HepG2 (cell line): ENCODE measurements around the gene SAXO2. TPM values are rescaled to one million over a fixed set of nuclear protein-coding genes. Genes with fewer than 3 reads are reported as not detected.
A peak's percentile ranks its signal among the peaks of the same experiment; 100 is the strongest.

Experiments
- FOXJ3 ChIP-seq: sonication (generic); formaldehyde crosslinking; IDR thresholded peaks from 2 replicates; pipeline ENCODE4 v1.4.0; 2020; ENCODE audit warnings: missing genetic modification reagents, mild to moderate bottlenecking, borderline replicate concordance
- GATAD1 ChIP-seq: IDR thresholded peaks from 2 replicates; pipeline ENCODE4 v1.6.1; 2016; ENCODE audit warnings: missing genetic modification reagents, missing compliant biosample characterization
- HNRNPLL ChIP-seq: fragments of 200-400 bp; formaldehyde crosslinking; IDR thresholded peaks from 2 replicates; pipeline ENCODE4 v1.6.1; 2017; ENCODE audit warnings: mild to moderate bottlenecking, low read depth, low read length; ENCODE audit not compliant: poor library complexity, severe bottlenecking
- KDM2A ChIP-seq: sonication (generic); formaldehyde crosslinking; IDR thresholded peaks from 2 replicates; pipeline ENCODE4 v1.4.0; 2020; ENCODE audit warnings: low read depth, missing genetic modification reagents, borderline replicate concordance
- KDM5A ChIP-seq: fragments of 200-600 bp; sonication (generic); IDR thresholded peaks from 2 replicates; pipeline ENCODE4 v1.7.0; 2018; ENCODE audit warnings: antibody characterized with exemption, mild to moderate bottlenecking, low read length, borderline replicate concordance
- MEF2D ChIP-seq: sonication (generic); formaldehyde crosslinking; IDR thresholded peaks from 2 replicates; pipeline ENCODE4 v1.5.1; 2020; ENCODE audit warnings: mild to moderate bottlenecking, missing genetic modification reagents
- MYC ChIP-seq: sonication (generic); formaldehyde crosslinking; IDR thresholded peaks from 2 replicates; pipeline ENCODE4 v1.9.0; 2021; ENCODE audit warnings: missing genetic modification reagents, borderline replicate concordance
- NR2C2 ChIP-seq: sonication (generic); formaldehyde crosslinking; IDR thresholded peaks from 2 replicates; pipeline ENCODE4 v1.4.0; 2020; ENCODE audit warnings: missing genetic modification reagents, mild to moderate bottlenecking, moderate library complexity, borderline replicate concordance
- POGZ ChIP-seq: sonication (generic); formaldehyde crosslinking; IDR thresholded peaks from 2 replicates; pipeline ENCODE4 v1.4.0; 2020; ENCODE audit warnings: mild to moderate bottlenecking, missing genetic modification reagents
- RFX1 ChIP-seq: fragments of 450-650 bp; IDR thresholded peaks from 2 replicates; pipeline ENCODE4 v1.6.1; 2017
- TOE1 ChIP-seq: sonication (generic); formaldehyde crosslinking; IDR thresholded peaks from 2 replicates; pipeline ENCODE4 v1.4.0; 2020; ENCODE audit warnings: mild to moderate bottlenecking, missing genetic modification reagents
- TSC22D2 ChIP-seq: sonication (generic); formaldehyde crosslinking; IDR thresholded peaks from 2 replicates; pipeline ENCODE4 v1.5.1; 2020; ENCODE audit warnings: missing genetic modification reagents, mild to moderate bottlenecking, borderline replicate concordance
- U2AF2 ChIP-seq: fragments of 200-400 bp; formaldehyde crosslinking; IDR thresholded peaks from 2 replicates; pipeline ENCODE4 v1.6.1; 2017; ENCODE audit warnings: low read depth, mild to moderate bottlenecking, low read length
- ZNF547 ChIP-seq: sonication (generic); formaldehyde crosslinking; IDR thresholded peaks from 2 replicates; pipeline ENCODE4 v1.5.1; 2020; ENCODE audit warnings: mild to moderate bottlenecking, missing genetic modification reagents
- ZNF768 ChIP-seq: sonication (generic); formaldehyde crosslinking; IDR thresholded peaks from 2 replicates; pipeline ENCODE4 v1.4.0; 2020; ENCODE audit warnings: missing genetic modification reagents
- polyA plus RNA-seq, 8 experiments: library from polyadenylated mRNA; depleted of rRNA in 3 of 8; stranded (reverse) in 7 of 8; unstranded in 1 of 8; fragments of >200 nt; fragmentation: Illumina TruSeq in 4 of 8; extraction: Trizol in 4 of 8; gene quantifications; 2 replicates each; pipeline versions ENCODE4 v1.2.1 to v1.2.3, GENCODE V29; 2011 to 2016; ENCODE audit warnings: low read depth in 4 of 8, missing spikeins in 1 of 8, mixed read lengths in 1 of 8; ENCODE audit not compliant: insufficient read depth in 1 of 8
- total RNA-seq, 5 experiments: library from RNA; depleted of rRNA; stranded (reverse); fragments of >200 nt; fragmentation: Illumina TruSeq; extraction: Trizol; gene quantifications; 2 replicates each; pipeline ENCODE4 v1.2.3, GENCODE V29; 2016; ENCODE audit warnings: low read depth in 1 of 5
- TF ChIP-seq, protein P1 (sequence below): sonication (generic); formaldehyde crosslinking; IDR thresholded peaks from 2 replicates; pipeline ENCODE4 v1.5.1; 2020; ENCODE audit warnings: mild to moderate bottlenecking, moderate library complexity, missing genetic modification reagents
- TF ChIP-seq, protein P2 (sequence below): sonication (generic); formaldehyde crosslinking; IDR thresholded peaks from one replicate; pipeline ENCODE4 v1.5.1; 2020; ENCODE audit warnings: mild to moderate bottlenecking, missing genetic modification reagents; ENCODE audit errors: not compliant biosample characterization

SAXO2 gene
- total and polyA plus RNA-seq, 2 of the 13 experiments (the other 11 are each of a cell fraction or from before 2014, with no cell fraction given) = 0.01 to 1.5 TPM

- TF ChIP-seq MYC (CRISPR knock-in tag) (peak; percentile 59; the same call in 1 of the 2 replicates), NR2C2 (CRISPR knock-in tag) (peak; percentile 99), MEF2D (CRISPR knock-in tag) (0 out of 2 replicates have a peak, but pooled peaks have one; percentile 61), GATAD1 (CRISPR knock-in tag) (peak; percentile 67), TSC22D2 (CRISPR knock-in tag) (no peak), TOE1 (CRISPR knock-in tag) (peak; percentile 52; the same call in 1 of the 2 replicates), FOXJ3 (CRISPR knock-in tag) (no peak; the same call in 1 of the 2 replicates), ZNF547 (CRISPR knock-in tag) (0 out of 2 replicates have a peak, but pooled peaks have one; percentile 24), RFX1 (peak; percentile 86), HNRNPLL (peak; percentile 62), KDM2A (CRISPR knock-in tag) (peak; percentile 67; the same call in 1 of the 2 replicates), ZNF768 (CRISPR knock-in tag) (peak; percentile 55; the same call in 1 of the 2 replicates), KDM5A (peak; percentile 20; the same call in 1 of the 2 replicates), U2AF2 (peak; percentile 90; the same call in 1 of the 2 replicates), POGZ (CRISPR knock-in tag) (0 out of 2 replicates have a peak, but pooled peaks have one; percentile 28)
- TF ChIP-seq, protein P1, sequence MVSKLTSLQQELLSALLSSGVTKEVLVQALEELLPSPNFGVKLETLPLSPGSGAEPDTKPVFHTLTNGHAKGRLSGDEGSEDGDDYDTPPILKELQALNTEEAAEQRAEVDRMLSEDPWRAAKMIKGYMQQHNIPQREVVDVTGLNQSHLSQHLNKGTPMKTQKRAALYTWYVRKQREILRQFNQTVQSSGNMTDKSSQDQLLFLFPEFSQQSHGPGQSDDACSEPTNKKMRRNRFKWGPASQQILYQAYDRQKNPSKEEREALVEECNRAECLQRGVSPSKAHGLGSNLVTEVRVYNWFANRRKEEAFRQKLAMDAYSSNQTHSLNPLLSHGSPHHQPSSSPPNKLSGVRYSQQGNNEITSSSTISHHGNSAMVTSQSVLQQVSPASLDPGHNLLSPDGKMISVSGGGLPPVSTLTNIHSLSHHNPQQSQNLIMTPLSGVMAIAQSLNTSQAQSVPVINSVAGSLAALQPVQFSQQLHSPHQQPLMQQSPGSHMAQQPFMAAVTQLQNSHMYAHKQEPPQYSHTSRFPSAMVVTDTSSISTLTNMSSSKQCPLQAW (CRISPR knock-in tag) = no peak
- TF ChIP-seq, protein P2, sequence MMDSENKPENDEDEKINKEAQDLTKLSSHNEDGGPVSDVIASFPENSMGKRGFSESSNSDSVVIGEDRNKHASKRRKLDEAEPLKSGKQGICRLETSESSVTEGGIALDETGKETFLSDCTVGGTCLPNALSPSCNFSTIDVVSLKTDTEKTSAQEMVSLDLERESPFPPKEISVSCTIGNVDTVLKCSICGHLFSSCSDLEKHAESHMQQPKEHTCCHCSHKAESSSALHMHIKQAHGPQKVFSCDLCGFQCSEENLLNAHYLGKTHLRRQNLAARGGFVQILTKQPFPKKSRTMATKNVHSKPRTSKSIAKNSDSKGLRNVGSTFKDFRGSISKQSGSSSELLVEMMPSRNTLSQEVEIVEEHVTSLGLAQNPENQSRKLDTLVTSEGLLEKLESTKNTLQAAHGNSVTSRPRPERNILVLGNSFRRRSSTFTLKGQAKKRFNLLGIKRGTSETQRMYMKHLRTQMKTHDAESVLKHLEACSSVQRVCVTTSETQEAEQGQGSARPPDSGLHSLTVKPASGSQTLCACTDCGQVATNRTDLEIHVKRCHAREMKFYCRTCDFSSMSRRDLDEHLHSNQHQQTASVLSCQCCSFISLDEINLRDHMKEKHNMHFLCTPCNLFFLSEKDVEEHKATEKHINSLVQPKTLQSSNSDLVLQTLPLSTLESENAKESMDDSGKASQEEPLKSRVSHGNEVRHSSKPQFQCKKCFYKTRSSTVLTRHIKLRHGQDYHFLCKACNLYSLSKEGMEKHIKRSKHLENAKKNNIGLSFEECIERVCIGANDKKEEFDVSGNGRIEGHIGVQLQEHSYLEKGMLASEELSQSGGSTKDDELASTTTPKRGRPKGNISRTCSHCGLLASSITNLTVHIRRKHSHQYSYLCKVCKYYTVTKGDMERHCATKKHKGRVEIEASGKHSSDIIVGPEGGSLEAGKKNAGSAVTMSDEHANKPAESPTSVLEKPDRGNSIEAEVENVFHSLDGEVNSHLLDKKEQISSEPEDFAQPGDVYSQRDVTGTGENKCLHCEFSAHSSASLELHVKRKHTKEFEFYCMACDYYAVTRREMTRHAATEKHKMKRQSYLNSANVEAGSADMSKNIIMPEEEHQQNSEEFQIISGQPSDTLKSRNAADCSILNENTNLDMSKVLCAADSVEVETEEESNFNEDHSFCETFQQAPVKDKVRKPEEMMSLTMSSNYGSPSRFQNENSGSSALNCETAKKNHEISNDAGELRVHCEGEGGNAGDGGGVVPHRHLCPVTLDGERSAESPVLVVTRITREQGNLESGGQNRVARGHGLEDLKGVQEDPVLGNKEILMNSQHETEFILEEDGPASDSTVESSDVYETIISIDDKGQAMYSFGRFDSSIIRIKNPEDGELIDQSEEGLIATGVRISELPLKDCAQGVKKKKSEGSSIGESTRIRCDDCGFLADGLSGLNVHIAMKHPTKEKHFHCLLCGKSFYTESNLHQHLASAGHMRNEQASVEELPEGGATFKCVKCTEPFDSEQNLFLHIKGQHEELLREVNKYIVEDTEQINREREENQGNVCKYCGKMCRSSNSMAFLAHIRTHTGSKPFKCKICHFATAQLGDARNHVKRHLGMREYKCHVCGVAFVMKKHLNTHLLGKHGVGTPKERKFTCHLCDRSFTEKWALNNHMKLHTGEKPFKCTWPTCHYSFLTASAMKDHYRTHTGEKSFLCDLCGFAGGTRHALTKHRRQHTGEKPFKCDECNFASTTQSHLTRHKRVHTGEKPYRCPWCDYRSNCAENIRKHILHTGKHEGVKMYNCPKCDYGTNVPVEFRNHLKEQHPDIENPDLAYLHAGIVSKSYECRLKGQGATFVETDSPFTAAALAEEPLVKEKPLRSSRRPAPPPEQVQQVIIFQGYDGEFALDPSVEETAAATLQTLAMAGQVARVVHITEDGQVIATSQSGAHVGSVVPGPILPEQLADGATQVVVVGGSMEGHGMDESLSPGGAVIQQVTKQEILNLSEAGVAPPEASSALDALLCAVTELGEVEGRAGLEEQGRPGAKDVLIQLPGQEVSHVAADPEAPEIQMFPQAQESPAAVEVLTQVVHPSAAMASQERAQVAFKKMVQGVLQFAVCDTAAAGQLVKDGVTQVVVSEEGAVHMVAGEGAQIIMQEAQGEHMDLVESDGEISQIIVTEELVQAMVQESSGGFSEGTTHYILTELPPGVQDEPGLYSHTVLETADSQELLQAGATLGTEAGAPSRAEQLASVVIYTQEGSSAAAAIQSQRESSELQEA (CRISPR knock-in tag) = peak; percentile 64
Observed at GRCh38 chr15:82262422-82263026, at the start of gene SAXO2, which contains the start of gene EFL1 (continued).
